Activated naive CD8-positive, alpha-beta T cell treated with anti-CD3 and anti-CD28 coated beads, Interleukin-2, amount 10 ng/mL, durations not matched to agents 7 days and 5 days (primary cell): ENCODE data around the gene CTDNEP1. TPM values are rescaled to one million over a fixed set of nuclear protein-coding genes. Genes with fewer than 3 reads are reported as not detected.

Source experiments
- ATAC-seq: fragments of 150-1000 bp; cut with Tn5 transposase; one replicate; pipeline ENCODE4 v1.10.0; 2021; ENCODE audit warnings: low read depth, moderate library complexity
- POLR2A ChIA-PET: fragments of 350-600 bp; sonication (Branson Sonifier 250); formaldehyde crosslinking; loops from one replicate; lab custom pipeline; 2021; ENCODE audit warnings: antibody characterized with exemption; lab: Charles Lee
- DNase-seq: peaks from one replicate; pipeline ENCODE4 v3.0.0; 2021
- H3K27ac Mint-ChIP-seq: one replicate; pipeline ENCODE4 v1.8.0; 2022; ENCODE audit warnings: mild to moderate bottlenecking, mixed read lengths
- H3K27me3 Mint-ChIP-seq: one replicate; pipeline ENCODE4 v1.8.0; 2022; ENCODE audit warnings: mild to moderate bottlenecking, moderate library complexity, mixed read lengths
- H3K36me3 Mint-ChIP-seq: one replicate; pipeline ENCODE4 v1.8.0; 2021; ENCODE audit warnings: mild to moderate bottlenecking, mixed read lengths
- H3K4me1 Mint-ChIP-seq: one replicate; pipeline ENCODE4 v1.8.0; 2021; ENCODE audit warnings: mixed read lengths
- H3K4me3 Mint-ChIP-seq: one replicate; pipeline ENCODE4 v1.8.0; 2022; ENCODE audit warnings: mild to moderate bottlenecking, moderate library complexity, mixed read lengths
- H3K9me3 Mint-ChIP-seq: one replicate; pipeline ENCODE4 v1.8.0; 2021; ENCODE audit warnings: mixed read lengths
- total RNA-seq, 2 experiments: library from RNA; stranded (reverse); gene quantifications; one replicate each; pipeline ENCODE4 v1.2.3, GENCODE V29; 2021

Gene CTDNEP1
- total RNA-seq, 2 experiments from 2014 or later = 157 to 160 TPM

- ATAC-seq (no peak), DNase-seq (no peak)
- Mint-ChIP-seq H3K4me1 (peaks cover 14% of the 10 kb centered on the region), H3K27ac (no peak overlapping the region), H3K9me3 (no peaks in the 10 kb centered on the region), H3K27me3 (no peaks in the 10 kb centered on the region), H3K36me3 (peaks cover 10% of the 10 kb centered on the region), H3K4me3 (no peak overlapping the region)
- POLR2A ChIA-PET = no interaction called here
Measured at GRCh38 chr17:7228920-7229319, 22.6 kb downstream of the CTDNEP1 start.

- Mint-ChIP-seq H3K36me3 (peaks cover 10% of the 10 kb centered on the region), H3K27ac (no peak overlapping the region), H3K9me3 (no peaks in the 10 kb centered on the region), H3K4me3 (no peak overlapping the region), H3K4me1 (peaks cover 4% of the 10 kb centered on the region), H3K27me3 (no peaks in the 10 kb centered on the region)
- DNase-seq (no peak), ATAC-seq (no peak)
- POLR2A ChIA-PET = no interaction called here
Measured at GRCh38 chr17:7226721-7227710, 24.5 kb downstream of the CTDNEP1 start.

- Mint-ChIP-seq H3K4me3 (no peak overlapping the region), H3K36me3 (peaks cover 11% of the 10 kb centered on the region)
Measured at GRCh38 chr17:7225711-7226331, 25.7 kb downstream of the CTDNEP1 start.

GRCh38 chr17:7224661-7225111, 26.8 kb downstream of the CTDNEP1 start:
- POLR2A ChIA-PET = interaction anchor here (0.6 to 8.9 kb wide), 2 partner anchors 13 to 46 kb away, joined by 3 to 162 read pairs; partner anchors contain the start of genes DVL2, GABARAP and PHF23
- Mint-ChIP-seq H3K9me3 (no peaks in the 10 kb centered on the region), H3K4me1 (peaks cover 18% of the 10 kb centered on the region), H3K27ac (no peak overlapping the region), H3K4me3 (no peak overlapping the region), H3K36me3 (peaks cover 11% of the 10 kb centered on the region), H3K27me3 (no peaks in the 10 kb centered on the region)
- ATAC-seq = no peak
- no peak for DNase-seq

More at GRCh38 chr17:7225711-7226331, 25.7 kb downstream of the CTDNEP1 start:
- Mint-ChIP-seq H3K27ac (no peak overlapping the region), H3K27me3 (no peaks in the 10 kb centered on the region), H3K4me1 (peaks cover 11% of the 10 kb centered on the region), H3K9me3 (no peaks in the 10 kb centered on the region)
- POLR2A ChIA-PET = interaction anchor here (8.9 kb wide), 1 partner anchor 12 kb away, joined by 162 read pairs; the partner anchor contains the start of genes DVL2, GABARAP and PHF23
- DNase-seq (no peak), ATAC-seq (no peak)

- POLR2A ChIA-PET = interaction anchor here (8.9 kb wide), 1 partner anchor 13 kb away, joined by 162 read pairs; the partner anchor contains the start of genes DVL2, GABARAP and PHF23
- H3K9me3 Mint-ChIP-seq = no peaks in the 10 kb centered on the region
- peaks cover 21% of the 10 kb centered on the region for H3K4me1 Mint-ChIP-seq
- no peak overlapping the region for H3K27ac Mint-ChIP-seq
- DNase-seq = no peak
- H3K4me3 Mint-ChIP-seq = no peak overlapping the region
- peaks cover 10% of the 10 kb centered on the region for H3K36me3 Mint-ChIP-seq
- H3K27me3 Mint-ChIP-seq = no peaks in the 10 kb centered on the region
- ATAC-seq = no peak
Measured at GRCh38 chr17:7224110-7224509, 27.4 kb downstream of the CTDNEP1 start.

- Mint-ChIP-seq H3K9me3 (no peaks in the 10 kb centered on the region), H3K27me3 (no peaks in the 10 kb centered on the region), H3K4me3 (no peak overlapping the region), H3K4me1 (peaks cover 24% of the 10 kb centered on the region), H3K27ac (no peak overlapping the region), H3K36me3 (peaks cover 10% of the 10 kb centered on the region)
- DNase-seq (no peak), ATAC-seq (no peak)
- POLR2A ChIA-PET = interaction anchor here (8.9 kb wide), 1 partner anchor 14 kb away, joined by 162 read pairs; the partner anchor contains the start of genes DVL2, GABARAP and PHF23
Measured at GRCh38 chr17:7223375-7223774, 28.2 kb downstream of the CTDNEP1 start.

GRCh38 chr17:7222972-7223292, 28.6 kb downstream of the CTDNEP1 start:
- ATAC-seq (no peak), DNase-seq (no peak)
- POLR2A ChIA-PET = interaction anchor here (8.9 kb wide), 1 partner anchor 15 kb away, joined by 162 read pairs; the partner anchor contains the start of genes DVL2, GABARAP and PHF23
- Mint-ChIP-seq H3K4me3 (no peak overlapping the region), H3K27ac (no peak overlapping the region), H3K27me3 (no peaks in the 10 kb centered on the region), H3K9me3 (no peaks in the 10 kb centered on the region), H3K4me1 (peaks cover 26% of the 10 kb centered on the region), H3K36me3 (peaks cover 6% of the 10 kb centered on the region)

- Mint-ChIP-seq H3K27ac (peak overlapping the region; percentile 40), H3K4me3 (no peak overlapping the region), H3K4me1 (peaks cover 30% of the 10 kb centered on the region), H3K9me3 (no peaks in the 10 kb centered on the region), H3K36me3 (peaks cover 5% of the 10 kb centered on the region), H3K27me3 (no peaks in the 10 kb centered on the region)
- DNase-seq (no peak), ATAC-seq (no peak)
- POLR2A ChIA-PET = interaction anchor here (8.9 kb wide), 1 partner anchor 15 kb away, joined by 162 read pairs; the partner anchor contains the start of genes DVL2, GABARAP and PHF23
Measured at GRCh38 chr17:7222093-7222971, 29.2 kb downstream of the CTDNEP1 start.

- POLR2A ChIA-PET = interaction anchor here (0.8 to 8.9 kb wide), 8 partner anchors 16 to 186 kb away, joined by 3 to 162 read pairs (median 5); partner anchors contain the start of genes ACAP1, CTDNEP1, DVL2 and ELP5
- H3K4me3 Mint-ChIP-seq = peak overlapping the region; percentile 97
- peaks cover 33% of the 10 kb centered on the region for H3K4me1 Mint-ChIP-seq
- H3K36me3 Mint-ChIP-seq = peaks cover 5% of the 10 kb centered on the region
- no peaks in the 10 kb centered on the region for H3K27me3 Mint-ChIP-seq
- ATAC-seq (no peak), DNase-seq (no peak)
- H3K27ac Mint-ChIP-seq = peak overlapping the region; percentile 95
- no peaks in the 10 kb centered on the region for H3K9me3 Mint-ChIP-seq
Measured at GRCh38 chr17:7221278-7222092, 30.0 kb downstream of the CTDNEP1 start.

GRCh38 chr17:7220593-7221277, 30.8 kb downstream of the CTDNEP1 start:
- Mint-ChIP-seq H3K4me3 (peak overlapping the region; percentile 97), H3K27me3 (no peaks in the 10 kb centered on the region), H3K9me3 (no peaks in the 10 kb centered on the region), H3K27ac (peak overlapping the region; percentile 95), H3K36me3 (peaks cover 5% of the 10 kb centered on the region), H3K4me1 (peaks cover 41% of the 10 kb centered on the region)
- POLR2A ChIA-PET = interaction anchor here (0.8 to 8.9 kb wide), 8 partner anchors 16 to 185 kb away, joined by 3 to 162 read pairs (median 5); partner anchors contain the start of genes ACAP1, CTDNEP1, DVL2 and ELP5
- DNase-seq = peak; percentile 71
- peak; percentile 54 for ATAC-seq
